ENCODE data around the gene SDF2L1. TPM values are rescaled to one million over a fixed set of nuclear protein-coding genes. Genes with fewer than 3 reads are reported as not detected.

SDF2L1 gene
- total and polyA plus RNA-seq, 10 of the 15 experiments (the other 5 are each of a cell fraction or from before 2014, with no cell fraction given), result 3.0 to 214 (median 55.5) TPM

DNA sequence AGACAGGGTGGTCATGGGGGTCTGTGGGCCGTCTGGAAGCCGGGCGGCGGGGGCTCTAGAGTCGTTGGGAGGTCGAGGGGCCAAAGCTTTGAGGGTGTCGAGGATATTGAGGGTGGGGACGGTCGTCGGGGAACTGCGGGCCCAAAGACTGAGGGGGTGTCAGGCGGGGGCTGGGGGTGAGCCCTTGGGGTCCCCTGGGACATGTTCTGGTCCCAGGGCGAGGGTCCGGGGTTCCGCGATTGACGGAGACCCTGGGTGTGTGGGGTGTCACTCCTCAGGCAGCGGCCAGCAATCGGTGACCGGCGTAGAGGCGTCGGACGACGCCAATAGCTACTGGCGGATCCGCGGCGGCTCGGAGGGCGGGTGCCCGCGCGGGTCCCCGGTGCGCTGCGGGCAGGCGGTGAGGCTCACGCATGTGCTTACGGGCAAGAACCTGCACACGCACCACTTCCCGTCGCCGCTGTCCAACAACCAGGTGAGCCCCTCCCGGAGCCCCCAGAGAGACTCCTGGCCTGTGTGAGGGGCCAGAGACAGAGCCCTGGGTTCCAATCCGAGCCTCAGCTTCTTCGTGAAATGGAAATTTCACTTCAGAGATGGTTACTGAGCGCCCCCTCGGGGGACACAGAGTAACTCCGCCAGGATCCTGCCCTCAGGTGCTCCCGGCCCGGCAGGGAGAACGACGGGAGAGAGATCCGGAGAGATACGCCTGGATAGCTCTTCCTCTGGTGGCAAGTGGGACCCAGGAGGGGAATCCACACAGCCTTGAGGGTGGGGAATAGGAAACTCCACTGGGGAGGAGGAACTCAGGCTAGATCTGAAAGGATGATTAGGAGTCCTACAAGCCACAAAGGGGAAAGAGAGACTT lies 714 bp downstream of the SDF2L1 start (continued):
- TF ChIP-seq, protein P1, sequence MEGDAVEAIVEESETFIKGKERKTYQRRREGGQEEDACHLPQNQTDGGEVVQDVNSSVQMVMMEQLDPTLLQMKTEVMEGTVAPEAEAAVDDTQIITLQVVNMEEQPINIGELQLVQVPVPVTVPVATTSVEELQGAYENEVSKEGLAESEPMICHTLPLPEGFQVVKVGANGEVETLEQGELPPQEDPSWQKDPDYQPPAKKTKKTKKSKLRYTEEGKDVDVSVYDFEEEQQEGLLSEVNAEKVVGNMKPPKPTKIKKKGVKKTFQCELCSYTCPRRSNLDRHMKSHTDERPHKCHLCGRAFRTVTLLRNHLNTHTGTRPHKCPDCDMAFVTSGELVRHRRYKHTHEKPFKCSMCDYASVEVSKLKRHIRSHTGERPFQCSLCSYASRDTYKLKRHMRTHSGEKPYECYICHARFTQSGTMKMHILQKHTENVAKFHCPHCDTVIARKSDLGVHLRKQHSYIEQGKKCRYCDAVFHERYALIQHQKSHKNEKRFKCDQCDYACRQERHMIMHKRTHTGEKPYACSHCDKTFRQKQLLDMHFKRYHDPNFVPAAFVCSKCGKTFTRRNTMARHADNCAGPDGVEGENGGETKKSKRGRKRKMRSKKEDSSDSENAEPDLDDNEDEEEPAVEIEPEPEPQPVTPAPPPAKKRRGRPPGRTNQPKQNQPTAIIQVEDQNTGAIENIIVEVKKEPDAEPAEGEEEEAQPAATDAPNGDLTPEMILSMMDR (IDR thresholded peaks at IDR 0.05 in 2 of 3, conservative IDR thresholded peaks at IDR 0.05 in 1 of 3; ENCODE audit: control insufficient read depth in 2 of 3, extremely low read depth in 1 of 3, insufficient read depth in 1 of 3, low read depth in 3 of 3, low read length in 3 of 3), result peak; percentile 65 to 76 (median 74)
- TF ChIP-seq, protein P2, sequence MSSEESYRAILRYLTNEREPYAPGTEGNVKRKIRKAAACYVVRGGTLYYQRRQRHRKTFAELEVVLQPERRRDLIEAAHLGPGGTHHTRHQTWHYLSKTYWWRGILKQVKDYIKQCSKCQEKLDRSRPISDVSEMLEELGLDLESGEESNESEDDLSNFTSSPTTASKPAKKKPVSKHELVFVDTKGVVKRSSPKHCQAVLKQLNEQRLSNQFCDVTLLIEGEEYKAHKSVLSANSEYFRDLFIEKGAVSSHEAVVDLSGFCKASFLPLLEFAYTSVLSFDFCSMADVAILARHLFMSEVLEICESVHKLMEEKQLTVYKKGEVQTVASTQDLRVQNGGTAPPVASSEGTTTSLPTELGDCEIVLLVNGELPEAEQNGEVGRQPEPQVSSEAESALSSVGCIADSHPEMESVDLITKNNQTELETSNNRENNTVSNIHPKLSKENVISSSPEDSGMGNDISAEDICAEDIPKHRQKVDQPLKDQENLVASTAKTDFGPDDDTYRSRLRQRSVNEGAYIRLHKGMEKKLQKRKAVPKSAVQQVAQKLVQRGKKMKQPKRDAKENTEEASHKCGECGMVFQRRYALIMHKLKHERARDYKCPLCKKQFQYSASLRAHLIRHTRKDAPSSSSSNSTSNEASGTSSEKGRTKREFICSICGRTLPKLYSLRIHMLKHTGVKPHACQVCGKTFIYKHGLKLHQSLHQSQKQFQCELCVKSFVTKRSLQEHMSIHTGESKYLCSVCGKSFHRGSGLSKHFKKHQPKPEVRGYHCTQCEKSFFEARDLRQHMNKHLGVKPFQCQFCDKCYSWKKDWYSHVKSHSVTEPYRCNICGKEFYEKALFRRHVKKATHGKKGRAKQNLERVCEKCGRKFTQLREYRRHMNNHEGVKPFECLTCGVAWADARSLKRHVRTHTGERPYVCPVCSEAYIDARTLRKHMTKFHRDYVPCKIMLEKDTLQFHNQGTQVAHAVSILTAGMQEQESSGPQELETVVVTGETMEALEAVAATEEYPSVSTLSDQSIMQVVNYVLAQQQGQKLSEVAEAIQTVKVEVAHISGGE (CRISPR knock-in tag; IDR thresholded peaks at IDR 0.05), result no peak
- TF ChIP-seq SIX5 (IDR thresholded peaks at IDR 0.05; ENCODE audit: low read depth, low read length, severe bottlenecking) (no peak), CBFB (IDR thresholded peaks at IDR 0.05; ENCODE audit: low read depth) (no peak), HDAC6 (IDR thresholded peaks at IDR 0.05; ENCODE audit: unreplicated experiment) (no peak), TCF12 (IDR thresholded peaks at IDR 0.05; ENCODE audit: low read depth, low read length) (no peak), BRCA1 (IDR thresholded peaks at IDR 0.05; ENCODE audit: low read depth, low read length) (no peak), PAX5 (IDR thresholded peaks at IDR 0.05; ENCODE audit: borderline replicate concordance, low read depth, low read length) (no peak), NFYA (IDR thresholded peaks at IDR 0.05; ENCODE audit: borderline replicate concordance, low read depth, low read length) (no peak), CREM (IDR thresholded peaks at IDR 0.05; ENCODE audit: low read depth) (no peak), ASH2L (IDR thresholded peaks at IDR 0.05; ENCODE audit: borderline replicate concordance, low read depth) (no peak), POLR2AphosphoS2 (IDR thresholded peaks at IDR 0.05; ENCODE audit: low read depth, low read length) (no peak), JUNB (IDR thresholded peaks at IDR 0.05) (no peak), JUND (IDR thresholded peaks at IDR 0.05; ENCODE audit: low read depth, low read length) (no peak), ESRRA (IDR thresholded peaks at IDR 0.05; ENCODE audit: low read length) (no peak), RELA (IDR thresholded peaks at IDR 0.05; ENCODE audit: borderline replicate concordance, partially characterized antibody) (no peak), HDGF (IDR thresholded peaks at IDR 0.05) (no peak), NFXL1 (IDR thresholded peaks at IDR 0.05; ENCODE audit: borderline replicate concordance) (no peak), MYC (IDR thresholded peaks at IDR 0.05; ENCODE audit: insufficient read depth, insufficient read length, insufficient replicate concordance, low read length, severe bottlenecking) (peak; percentile 21), SPI1 (IDR thresholded peaks at IDR 0.05; ENCODE audit: borderline replicate concordance, insufficient read depth, low read depth, low read length) (no peak), MTA2 (IDR thresholded peaks at IDR 0.05; ENCODE audit: low read depth) (no peak)
- TF ChIP-seq, protein P3, sequence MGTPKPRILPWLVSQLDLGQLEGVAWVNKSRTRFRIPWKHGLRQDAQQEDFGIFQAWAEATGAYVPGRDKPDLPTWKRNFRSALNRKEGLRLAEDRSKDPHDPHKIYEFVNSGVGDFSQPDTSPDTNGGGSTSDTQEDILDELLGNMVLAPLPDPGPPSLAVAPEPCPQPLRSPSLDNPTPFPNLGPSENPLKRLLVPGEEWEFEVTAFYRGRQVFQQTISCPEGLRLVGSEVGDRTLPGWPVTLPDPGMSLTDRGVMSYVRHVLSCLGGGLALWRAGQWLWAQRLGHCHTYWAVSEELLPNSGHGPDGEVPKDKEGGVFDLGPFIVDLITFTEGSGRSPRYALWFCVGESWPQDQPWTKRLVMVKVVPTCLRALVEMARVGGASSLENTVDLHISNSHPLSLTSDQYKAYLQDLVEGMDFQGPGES (IDR thresholded peaks at IDR 0.05), result no peak
- TF ChIP-seq, protein P4, sequence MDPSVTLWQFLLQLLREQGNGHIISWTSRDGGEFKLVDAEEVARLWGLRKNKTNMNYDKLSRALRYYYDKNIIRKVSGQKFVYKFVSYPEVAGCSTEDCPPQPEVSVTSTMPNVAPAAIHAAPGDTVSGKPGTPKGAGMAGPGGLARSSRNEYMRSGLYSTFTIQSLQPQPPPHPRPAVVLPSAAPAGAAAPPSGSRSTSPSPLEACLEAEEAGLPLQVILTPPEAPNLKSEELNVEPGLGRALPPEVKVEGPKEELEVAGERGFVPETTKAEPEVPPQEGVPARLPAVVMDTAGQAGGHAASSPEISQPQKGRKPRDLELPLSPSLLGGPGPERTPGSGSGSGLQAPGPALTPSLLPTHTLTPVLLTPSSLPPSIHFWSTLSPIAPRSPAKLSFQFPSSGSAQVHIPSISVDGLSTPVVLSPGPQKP (IDR thresholded peaks at IDR 0.05; ENCODE audit: low read depth, low read length), result no peak

All from GM12878 (cell line).